B cell (primary cell): ENCODE measurements around the gene GLB1L2.

Experiments
- EZH2 ChIP-seq: IDR thresholded peaks from 2 replicates; pipeline ENCODE4 v1.6.1; 2012; ENCODE audit warnings: borderline replicate concordance, low read depth, mild to moderate bottlenecking, moderate library complexity, low read length; ENCODE audit not compliant: insufficient read depth, poor library complexity, severe bottlenecking
- TF ChIP-seq, protein P1 (sequence below): fragments of 200-600 bp; IDR thresholded peaks from one replicate; pipeline ENCODE4 v1.8.0; 2022; ENCODE audit warnings: antibody characterized with exemption, mild to moderate bottlenecking

GRCh38 chr11:134395002-134395401, 63.2 kb downstream of the GLB1L2 start:
- TF ChIP-seq, protein P1, sequence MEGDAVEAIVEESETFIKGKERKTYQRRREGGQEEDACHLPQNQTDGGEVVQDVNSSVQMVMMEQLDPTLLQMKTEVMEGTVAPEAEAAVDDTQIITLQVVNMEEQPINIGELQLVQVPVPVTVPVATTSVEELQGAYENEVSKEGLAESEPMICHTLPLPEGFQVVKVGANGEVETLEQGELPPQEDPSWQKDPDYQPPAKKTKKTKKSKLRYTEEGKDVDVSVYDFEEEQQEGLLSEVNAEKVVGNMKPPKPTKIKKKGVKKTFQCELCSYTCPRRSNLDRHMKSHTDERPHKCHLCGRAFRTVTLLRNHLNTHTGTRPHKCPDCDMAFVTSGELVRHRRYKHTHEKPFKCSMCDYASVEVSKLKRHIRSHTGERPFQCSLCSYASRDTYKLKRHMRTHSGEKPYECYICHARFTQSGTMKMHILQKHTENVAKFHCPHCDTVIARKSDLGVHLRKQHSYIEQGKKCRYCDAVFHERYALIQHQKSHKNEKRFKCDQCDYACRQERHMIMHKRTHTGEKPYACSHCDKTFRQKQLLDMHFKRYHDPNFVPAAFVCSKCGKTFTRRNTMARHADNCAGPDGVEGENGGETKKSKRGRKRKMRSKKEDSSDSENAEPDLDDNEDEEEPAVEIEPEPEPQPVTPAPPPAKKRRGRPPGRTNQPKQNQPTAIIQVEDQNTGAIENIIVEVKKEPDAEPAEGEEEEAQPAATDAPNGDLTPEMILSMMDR = no peak
- no peak for TF ChIP-seq EZH2
